HG02623 (cell line): ENCODE measurements around the gene NCF4.

Experiments used
- ATAC-seq: cut with Tn5 transposase; IDR thresholded peaks from one replicate; pipeline ENCODE4 v1.9.1; 2021; ENCODE audit warnings: moderate library complexity; ENCODE audit not compliant: unreplicated experiment

NCF4 gene

GRCh38 chr22:36860821-36861659, at the start of gene NCF4:
TSS of gene NCF4 (plus strand) at chr22:36861006. CDS start at chr22:36861172, 166 bp downstream.
- peak; percentile 55 for ATAC-seq

- ATAC-seq: no peak
Measured at GRCh38 chr22:36811094-36811800, 49.6 kb upstream of the NCF4 start.

- no peak for ATAC-seq
Measured at GRCh38 chr22:36814801-36815200, 46.0 kb upstream of the NCF4 start.

GRCh38 chr22:36815558-36816338, 45.1 kb upstream of the NCF4 start:
- ATAC-seq: no peak

- no peak for ATAC-seq
Measured at GRCh38 chr22:36816339-36816635, 44.5 kb upstream of the NCF4 start.

- no peak for ATAC-seq
Measured at GRCh38 chr22:36816636-36817524, 43.9 kb upstream of the NCF4 start, which contains the start of gene PVALB. TSS of gene PVALB (minus strand) at chr22:36817035. CDS start at chr22:36817005, 30 bp downstream.

- ATAC-seq: no peak
Measured at GRCh38 chr22:36817525-36817848, 43.3 kb upstream of the NCF4 start.

GRCh38 chr22:36818010-36818642, 42.7 kb upstream of the NCF4 start:
- ATAC-seq: no peak

- ATAC-seq: no peak
Measured at GRCh38 chr22:36819112-36819511, 41.7 kb upstream of the NCF4 start.

GRCh38 chr22:36822581-36822980, 38.2 kb upstream of the NCF4 start:
- no peak for ATAC-seq

GRCh38 chr22:36823186-36823839, 37.5 kb upstream of the NCF4 start:
- ATAC-seq: no peak

- ATAC-seq: no peak
Measured at GRCh38 chr22:36824655-36825054, 36.2 kb upstream of the NCF4 start.

GRCh38 chr22:36826262-36826661, 34.5 kb upstream of the NCF4 start:
- ATAC-seq: no peak

GRCh38 chr22:36828815-36829214, 32.0 kb upstream of the NCF4 start:
- no peak for ATAC-seq

- ATAC-seq: no peak
Measured at GRCh38 chr22:36829370-36830002, 31.3 kb upstream of the NCF4 start.

- no peak for ATAC-seq
Measured at GRCh38 chr22:36830601-36831000, 30.2 kb upstream of the NCF4 start.

- no peak for ATAC-seq
Measured at GRCh38 chr22:36831206-36831605, 29.6 kb upstream of the NCF4 start.

- ATAC-seq: no peak
Measured at GRCh38 chr22:36831717-36832116, 29.1 kb upstream of the NCF4 start.

GRCh38 chr22:36833073-36833472, 27.7 kb upstream of the NCF4 start:
- ATAC-seq: no peak
